Dermis microvascular lymphatic vessel endothelial cell (primary cell): Measurements from ENCODE around the gene SERPINI2. TPM values are rescaled to one million over a fixed set of nuclear protein-coding genes. Genes with fewer than 3 reads are reported as not detected.
"Not testable (repeated sequence)": the region's sequence is repeated elsewhere in the genome, so short reads cannot be mapped to it uniquely, and the experiment has no call there.

Experiments used
- DNase-seq, 2 donors: peaks; one replicate each; pipeline versions ENCODE4 v3.0.0 to v3.0.0-alpha.2; 2010; ENCODE audit warnings: low read depth in 2 of 2
- total RNA-seq: library from RNA; depleted of rRNA; stranded (reverse); fragments of >200 nt; gene quantifications from 2 replicates; pipeline ENCODE4 v1.2.1, GENCODE V29; 2014

SERPINI2 gene
- total RNA-seq, 1 donor from 2014 or later, result not detected

DNA sequence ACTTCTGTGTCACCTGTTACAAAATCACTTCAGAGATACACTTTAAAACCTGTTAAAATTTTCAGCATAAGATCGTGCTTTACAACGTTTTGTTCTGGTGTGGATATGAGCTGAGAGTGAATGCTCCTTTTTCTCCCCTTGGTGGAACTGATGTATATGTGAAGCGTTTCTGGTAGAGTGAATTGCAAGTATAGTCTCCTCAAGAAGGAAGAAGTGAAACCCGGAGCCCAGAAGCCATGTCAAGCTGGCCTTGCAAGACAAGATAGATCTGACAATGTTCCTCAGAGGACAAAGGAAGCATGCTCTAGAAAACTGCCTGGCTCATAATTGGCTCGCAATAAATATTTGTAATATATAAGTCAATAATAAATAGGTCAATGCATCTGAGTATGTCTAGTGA, 23.6 kb downstream of the SERPINI2 start:
- DNase-seq, result no peak

DNA sequence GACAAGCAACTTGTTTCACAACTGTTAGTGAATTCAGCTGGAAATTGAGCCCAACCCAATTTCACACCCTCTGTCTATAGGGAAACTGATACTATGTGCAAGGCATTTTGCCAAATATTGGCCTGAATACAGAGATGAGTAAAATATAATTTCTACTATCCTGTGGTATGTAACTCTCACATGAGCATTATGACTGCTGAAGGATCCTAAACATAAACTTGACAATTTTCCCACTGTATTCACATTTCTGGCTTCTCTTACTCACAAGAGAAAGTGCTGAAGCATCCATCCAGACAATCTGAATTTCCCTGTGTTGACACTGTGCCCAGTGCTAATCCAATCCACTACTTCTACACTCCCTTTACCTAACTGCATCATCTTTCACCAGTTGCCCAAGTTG, 28.4 kb downstream of the SERPINI2 start:
- DNase-seq, result no peak

- DNase-seq, result no peak
Measured at GRCh38 chr3:167441256-167441655, 32.6 kb downstream of the SERPINI2 start.

GRCh38 chr3:167437428-167438139, 36.3 kb downstream of the SERPINI2 start:
- DNase-seq, result no peak

DNA sequence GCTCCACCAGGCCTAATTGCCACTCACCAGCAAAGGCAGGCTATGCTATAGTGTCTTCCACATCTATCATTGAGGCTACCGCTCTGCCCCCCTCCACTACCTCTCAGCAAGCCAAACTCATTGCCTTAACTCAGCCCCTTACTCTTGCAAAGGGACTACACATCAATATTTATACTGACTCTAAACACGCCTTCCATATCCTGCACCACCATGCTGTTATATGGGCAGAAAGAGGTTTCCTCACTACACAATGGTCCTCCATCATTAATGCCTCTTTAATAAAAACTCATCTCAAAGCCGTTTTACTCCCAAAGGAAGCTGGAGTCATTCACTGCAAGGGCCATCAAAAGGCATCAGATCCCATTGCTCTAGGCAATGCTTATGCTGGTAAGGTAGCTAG, 46.9 kb downstream of the SERPINI2 start:
- not testable (repeated sequence) for DNase-seq

- not testable (repeated sequence) for DNase-seq
Measured at GRCh38 chr3:167422396-167422795, 51.4 kb downstream of the SERPINI2 start.

- no peak for DNase-seq
Measured at GRCh38 chr3:167409611-167410010, 64.2 kb downstream of the SERPINI2 start.

- peak; percentile 7 to 34 for DNase-seq
Measured at GRCh38 chr3:167406876-167407492, 66.9 kb downstream of the SERPINI2 start.

GRCh38 chr3:167397826-167398225, 76.0 kb downstream of the SERPINI2 start:
- no peak for DNase-seq

DNA sequence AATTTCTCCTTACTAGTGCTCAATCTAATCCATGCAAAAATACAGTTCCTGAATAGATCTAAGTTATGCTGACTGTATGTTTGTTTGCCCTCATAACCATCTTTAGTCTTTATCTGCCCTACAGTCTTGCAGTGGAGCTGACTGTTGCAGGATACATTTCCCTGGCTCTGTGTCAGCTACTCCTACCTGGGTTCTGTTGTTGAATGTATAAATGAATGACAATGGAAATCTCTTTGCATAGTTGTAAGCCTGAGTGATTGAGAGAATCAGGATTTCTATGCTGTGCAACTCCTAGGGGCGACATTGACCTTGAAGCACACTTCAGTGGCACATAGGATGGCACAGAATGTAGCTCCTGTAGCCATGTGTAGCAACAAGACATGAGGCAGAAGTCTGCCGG, 77.8 kb downstream of the SERPINI2 start:
- DNase-seq, result no peak

DNA sequence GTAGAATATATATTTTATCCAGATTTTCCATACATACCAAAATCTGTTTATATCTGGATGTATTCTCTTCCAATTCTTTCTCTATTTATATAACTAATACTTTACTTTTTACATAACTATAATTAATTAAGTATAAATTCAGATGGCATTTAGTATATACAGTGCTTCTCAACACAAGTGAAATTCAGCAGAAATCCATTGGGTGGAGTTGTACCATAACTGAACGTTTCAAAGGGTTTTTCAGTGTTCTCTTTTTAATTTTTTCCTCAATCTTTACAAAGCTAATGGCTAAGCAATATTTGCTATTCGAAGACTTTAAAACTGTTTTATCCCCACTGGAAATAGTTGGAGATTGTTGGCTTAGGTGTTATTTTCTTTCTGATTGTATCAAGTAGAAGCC, 79.8 kb downstream of the SERPINI2 start:
- DNase-seq, result no peak

Other genes with a start within 250 kb of the SERPINI2 start
- 0.13 TPM in 1 of 2 replicates, not detected in the other for gene ZBBX, start 93.7 kb downstream of the SERPINI2 start, total RNA-seq
- gene WDR49, start 179.9 kb upstream of the SERPINI2 start, total RNA-seq, result 0.13 TPM in 2 replicates